Left hindlimb (tissue), 1 donor: Measurements from ENCODE around the gene EIF3K.

Source experiments
- DNase-seq: peaks from one replicate; pipeline ENCODE4 v3.0.0-alpha.2; 2018

Gene EIF3K

GRCh38 chr19:38669552-38669951 is 50.6 kb downstream of the EIF3K start:
- DNase-seq, result no peak

- DNase-seq, result no peak
These were observed 52.0 kb downstream of the EIF3K start for GRCh38 chr19:38670921-38671398.

GRCh38 chr19:38671654-38672053 is 52.7 kb downstream of the EIF3K start:
- no peak for DNase-seq

GRCh38 chr19:38673030-38673429 is 54.0 kb downstream of the EIF3K start:
- DNase-seq, result no peak

- no peak for DNase-seq
These were observed 55.6 kb downstream of the EIF3K start for GRCh38 chr19:38674388-38675171.

GRCh38 chr19:38675611-38676010 is 56.6 kb downstream of the EIF3K start:
- no peak for DNase-seq

GRCh38 chr19:38676023-38676877 is 57.3 kb downstream of the EIF3K start:
- peak; percentile 61 for DNase-seq

- DNase-seq, result no peak
These were observed 58.1 kb downstream of the EIF3K start for GRCh38 chr19:38676878-38677646.

- no peak for DNase-seq
These were observed 59.4 kb downstream of the EIF3K start for GRCh38 chr19:38678217-38678890.

- no peak for DNase-seq
These were observed 60.0 kb downstream of the EIF3K start for GRCh38 chr19:38678891-38679494.

GRCh38 chr19:38679839-38680238 is 60.9 kb downstream of the EIF3K start:
- no peak for DNase-seq

GRCh38 chr19:38682195-38682867 is 63.3 kb downstream of the EIF3K start:
- DNase-seq, result no peak

- DNase-seq, result no peak
These were observed 63.9 kb downstream of the EIF3K start for GRCh38 chr19:38682872-38683392.

GRCh38 chr19:38683393-38684077 is 64.5 kb downstream of the EIF3K start:
- DNase-seq, result no peak

- DNase-seq, result peak; percentile 72
These were observed 65.3 kb downstream of the EIF3K start for GRCh38 chr19:38684078-38684861.

- DNase-seq, result no peak
These were observed 66.1 kb downstream of the EIF3K start for GRCh38 chr19:38684862-38685665.

- no peak for DNase-seq
These were observed 66.9 kb downstream of the EIF3K start for GRCh38 chr19:38685666-38686529.

GRCh38 chr19:38686530-38686888 is 67.5 kb downstream of the EIF3K start:
- DNase-seq, result no peak
